Measurements from ENCODE around the gene ASAP2. TPM values are rescaled to one million over a fixed set of nuclear protein-coding genes. Genes with fewer than 3 reads are reported as not detected.

ASAP2 gene
- polyA plus RNA-seq, 3 donors = 57.9 to 64.4 (median 63.7) TPM

DNA sequence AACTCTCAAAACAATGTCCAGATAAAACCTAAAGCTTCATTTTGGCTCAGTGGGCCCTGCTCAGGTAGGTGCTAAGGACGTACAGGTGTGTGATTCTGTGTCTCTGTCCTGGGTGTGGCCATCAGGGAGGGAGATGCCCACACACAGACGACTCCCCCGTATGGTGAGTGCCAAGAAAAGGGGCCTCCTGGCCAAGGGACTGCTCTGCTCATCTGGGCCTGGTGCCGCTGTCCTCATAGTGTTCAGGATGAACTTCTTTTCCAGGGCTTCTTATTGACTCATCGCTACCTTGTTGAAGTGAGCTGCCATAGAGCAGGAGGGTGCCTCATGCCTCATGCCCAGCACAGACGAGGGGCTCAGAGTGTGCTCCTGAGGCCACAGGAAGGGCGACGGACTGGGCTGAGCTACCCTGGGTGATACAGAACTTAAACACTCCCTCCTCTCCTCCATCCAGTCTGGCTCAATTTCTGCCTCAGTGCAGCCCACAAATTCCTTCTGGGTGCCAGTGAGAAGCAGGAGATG is 158.9 kb downstream of the ASAP2 start:
- DNase-seq (ENCODE audit: low read depth in 3 of 3, low spot score in 2 of 3) = no peak

DNA sequence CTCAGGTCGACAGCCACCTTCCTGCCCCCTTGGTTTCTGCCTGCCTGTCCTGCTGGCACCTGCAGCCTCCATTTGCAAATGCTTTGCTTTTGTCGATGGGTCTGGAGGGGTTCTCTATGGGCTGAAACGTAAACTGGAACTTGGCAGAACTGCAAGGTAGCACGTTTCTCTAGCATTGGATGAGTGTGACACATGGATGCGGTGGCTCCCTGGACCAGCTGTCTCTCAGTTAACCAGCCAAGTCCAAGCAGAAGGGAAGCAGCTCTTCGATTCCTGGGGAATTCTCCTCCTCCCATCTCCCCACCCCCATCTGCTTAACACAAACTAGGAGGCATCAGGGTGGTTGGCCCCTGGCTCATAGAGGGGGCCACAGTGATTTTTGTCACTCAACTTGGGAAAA is 159.4 kb downstream of the ASAP2 start:
- no peak for DNase-seq (ENCODE audit: low read depth in 3 of 3, low spot score in 2 of 3)

DNA sequence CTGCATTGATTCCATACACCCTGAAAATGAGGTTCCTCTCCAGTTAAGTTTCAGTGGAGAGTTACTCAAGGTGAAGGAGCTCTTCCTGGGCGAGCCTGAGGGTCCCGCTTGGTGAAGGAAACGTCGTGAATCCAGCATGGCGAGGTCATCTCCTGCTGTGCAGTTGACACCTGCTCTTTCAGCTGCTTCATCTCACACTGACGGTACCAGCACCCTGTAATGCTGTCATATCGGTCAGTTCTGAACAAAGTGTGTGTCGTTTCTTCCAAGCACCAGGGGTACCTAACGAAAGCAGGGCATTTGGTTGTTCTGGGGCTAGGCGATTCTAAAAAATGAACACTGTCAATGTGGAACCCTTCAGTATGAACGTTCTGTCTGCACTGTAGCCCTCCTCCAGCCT is 164.1 kb downstream of the ASAP2 start:
- no peak for DNase-seq (ENCODE audit: low read depth in 3 of 3, low spot score in 2 of 3)

DNA sequence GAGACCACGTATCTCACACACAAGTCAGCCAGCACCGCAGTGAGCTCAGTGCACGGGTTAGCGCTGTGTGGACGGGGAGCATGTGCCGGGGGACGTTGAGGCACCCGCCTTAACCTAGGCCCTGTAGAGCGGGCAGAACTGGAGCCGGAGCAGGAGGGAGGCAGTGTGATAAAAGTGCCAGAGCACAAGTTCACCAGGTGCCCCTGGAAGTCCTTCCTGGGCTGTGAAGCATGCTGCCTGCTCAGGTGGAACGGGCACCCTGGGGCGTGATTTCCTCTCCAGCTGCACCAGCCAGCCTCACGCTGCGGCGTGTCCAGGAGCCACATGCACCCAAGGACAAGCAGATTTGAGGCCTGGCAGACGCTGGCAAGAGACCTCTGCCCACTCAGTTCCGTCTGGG is 166.4 kb downstream of the ASAP2 start:
- DNase-seq (ENCODE audit: low read depth in 3 of 3, low spot score in 2 of 3) = no peak

DNA sequence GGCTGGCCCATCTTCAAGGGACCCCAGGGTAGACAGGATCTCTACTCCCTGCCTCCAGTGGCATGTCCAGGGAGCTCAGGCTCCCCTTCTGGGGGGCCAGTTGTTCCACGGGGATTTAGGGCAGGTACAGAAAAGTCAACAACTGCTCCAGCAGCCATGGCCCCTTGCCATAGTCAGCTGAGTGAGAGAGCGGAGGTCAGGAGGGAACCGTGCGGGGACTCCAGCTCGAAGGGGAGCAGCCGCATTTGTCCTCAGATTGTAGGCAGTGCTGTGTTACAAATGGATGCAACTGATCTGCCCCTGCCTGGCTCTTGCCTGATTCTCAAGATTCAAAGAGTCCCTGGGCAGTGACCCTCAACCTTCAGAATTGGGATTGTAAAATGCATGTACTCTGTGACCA is 166.9 kb downstream of the ASAP2 start:
- no peak for DNase-seq (ENCODE audit: low read depth in 3 of 3, low spot score in 2 of 3)

DNA sequence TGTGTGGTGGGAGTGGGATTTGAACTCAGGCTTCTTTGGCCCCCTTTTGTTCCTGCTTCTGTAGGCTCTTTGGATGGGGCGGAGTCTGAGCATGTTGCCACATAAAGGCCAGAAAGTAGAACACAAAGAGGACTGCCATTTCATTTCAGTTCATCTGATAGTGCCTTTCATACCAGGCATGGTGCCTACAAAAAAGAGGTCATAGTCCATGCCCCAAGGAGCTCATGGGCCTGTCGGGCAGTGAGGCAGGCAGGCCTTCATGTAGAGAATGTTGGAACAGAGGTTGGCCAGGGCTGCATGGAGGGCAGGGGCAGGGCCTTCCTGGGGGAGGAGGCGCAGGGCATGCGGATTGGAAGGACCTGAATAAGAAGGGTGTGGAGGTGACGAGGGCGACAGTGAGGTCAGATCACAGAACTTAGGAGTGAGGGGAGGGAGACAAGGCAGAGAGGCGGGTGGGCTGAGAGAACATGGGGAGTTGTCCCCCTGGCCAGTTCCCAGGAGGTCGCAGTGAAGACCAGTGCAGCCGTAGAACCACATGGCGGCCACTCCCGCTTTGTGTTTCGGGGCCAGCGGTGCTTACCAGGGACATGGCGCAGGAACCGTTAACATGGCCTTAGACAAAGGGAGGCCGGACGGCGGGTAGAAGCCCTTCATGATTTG is 167.6 kb downstream of the ASAP2 start:
- DNase-seq (ENCODE audit: low read depth in 3 of 3, low spot score in 2 of 3) = no peak

DNA sequence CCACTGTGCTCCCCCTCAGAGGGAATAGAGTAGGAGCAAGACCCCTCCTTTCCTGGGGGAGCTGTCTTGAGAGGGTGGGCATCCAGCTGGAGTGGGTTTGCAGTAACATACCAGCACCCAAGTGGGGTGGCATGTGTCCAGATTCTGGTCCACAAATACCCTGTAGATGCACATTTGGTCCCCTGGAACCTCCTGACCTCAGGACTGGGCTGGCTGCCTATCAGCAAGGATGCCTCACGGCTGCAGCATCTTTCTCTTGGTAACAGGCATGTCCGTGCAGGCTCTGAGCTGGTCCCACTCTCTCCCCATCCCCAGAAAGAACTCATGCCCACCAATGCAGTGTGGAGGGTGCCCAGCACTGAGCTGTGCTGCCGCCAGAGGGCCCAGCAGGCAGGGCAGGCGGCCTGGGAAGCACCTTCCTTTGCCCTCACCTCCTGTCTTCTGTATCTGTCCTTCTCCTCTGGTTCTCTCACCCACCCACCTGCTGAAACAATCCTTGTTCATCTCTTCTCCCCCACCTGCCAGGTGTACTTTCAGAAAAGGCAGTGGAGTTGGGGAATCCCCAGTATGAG is 169.3 kb downstream of the ASAP2 start:
- no peak for DNase-seq (ENCODE audit: low read depth in 3 of 3, low spot score in 2 of 3)

DNA sequence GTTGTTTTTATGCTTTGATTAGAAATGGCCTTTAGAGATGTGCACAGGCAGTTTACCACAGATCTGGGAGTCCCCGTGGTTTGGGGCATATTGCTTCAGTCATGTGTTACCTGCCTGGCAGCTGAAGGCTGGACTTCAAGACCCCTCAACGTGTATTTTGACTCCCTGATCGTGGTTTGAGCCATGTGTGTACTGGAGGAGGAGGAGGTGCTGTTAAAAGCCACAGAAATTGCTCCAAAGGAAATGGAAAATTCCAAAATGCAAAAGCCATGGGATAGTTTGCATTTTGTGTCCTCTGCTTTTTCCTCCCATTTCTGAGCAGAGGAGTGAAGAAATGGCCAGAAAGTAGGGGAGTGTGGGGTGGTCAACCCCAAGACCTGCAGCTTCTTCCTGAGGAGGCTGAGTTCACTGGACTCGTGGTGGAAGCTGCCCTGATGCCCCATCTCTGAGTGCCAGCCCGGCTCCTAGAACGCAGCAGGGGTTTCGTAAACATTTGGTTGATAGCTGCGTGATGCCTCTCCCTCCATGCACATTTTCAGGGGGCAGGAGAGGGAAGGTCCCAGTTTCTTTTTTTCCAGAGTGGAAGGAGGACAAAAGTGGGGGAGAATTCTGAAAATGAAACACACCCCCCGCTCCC is 171.0 kb downstream of the ASAP2 start:
- no peak for DNase-seq (ENCODE audit: low read depth in 3 of 3, low spot score in 2 of 3)

DNA sequence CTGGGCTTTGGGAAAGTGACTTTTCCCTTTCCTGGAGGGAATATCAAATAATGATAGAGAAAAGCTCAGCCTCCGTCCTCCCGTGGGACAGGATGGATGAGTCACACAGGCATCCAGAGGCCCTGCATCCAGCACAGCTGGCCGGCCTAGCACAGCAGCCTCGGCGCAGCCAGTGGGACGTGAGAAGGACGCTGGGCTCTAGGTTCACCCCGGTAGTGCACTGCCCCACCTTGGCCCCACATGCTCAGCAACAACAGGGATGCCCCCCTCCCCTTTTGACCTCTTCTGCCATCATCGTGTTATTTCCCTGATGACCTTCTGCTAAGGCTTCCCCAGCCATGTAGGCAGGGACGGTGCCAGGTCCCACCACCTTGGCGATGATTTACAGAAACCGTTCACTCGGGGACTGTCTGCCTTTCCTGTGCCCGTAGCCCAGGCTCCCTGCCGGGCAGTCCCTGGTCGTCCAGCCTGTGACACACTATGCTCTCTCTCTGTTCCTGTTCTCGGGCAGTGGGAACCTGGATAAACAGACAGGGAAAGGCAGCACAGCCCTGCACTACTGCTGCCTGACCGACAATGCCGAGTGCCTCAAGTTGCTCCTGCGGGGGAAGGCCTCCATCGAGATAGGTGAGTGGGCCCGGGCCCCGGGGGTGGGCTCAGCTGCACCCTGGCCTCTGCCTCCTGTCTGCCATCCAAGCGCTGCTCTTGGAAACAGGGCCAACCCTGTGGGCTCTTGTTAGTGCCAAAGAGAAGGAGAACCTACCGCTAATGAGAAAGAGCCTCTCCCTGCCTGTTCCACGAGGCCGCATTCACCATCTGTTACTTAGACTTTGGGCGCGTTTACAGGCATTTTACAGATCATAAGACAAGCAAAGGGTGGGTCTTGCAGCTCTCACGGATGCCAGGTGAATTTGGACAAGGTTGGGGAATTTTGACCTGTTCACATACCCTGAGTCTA is 172.1 kb downstream of the ASAP2 start:
- DNase-seq (ENCODE audit: low read depth in 3 of 3, low spot score in 2 of 3) = no peak

DNA sequence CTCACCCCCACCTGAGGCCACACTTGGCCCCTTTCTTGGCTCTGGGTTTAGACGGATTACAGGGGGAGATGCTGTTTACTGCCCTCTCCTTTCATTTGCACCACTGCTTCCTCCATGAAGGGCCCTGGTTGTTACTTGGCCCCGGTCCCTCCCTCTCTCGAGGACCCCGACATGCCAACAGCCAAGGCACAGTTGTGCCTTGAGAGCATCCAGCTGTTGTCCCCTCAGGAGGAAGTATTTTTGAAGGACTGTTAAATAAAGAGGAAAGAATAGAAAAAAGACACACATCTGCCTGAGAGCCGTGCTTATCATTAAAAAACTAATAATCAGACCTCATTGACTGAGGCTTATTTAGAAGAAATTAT is 172.8 kb downstream of the ASAP2 start:
- DNase-seq (ENCODE audit: low read depth in 3 of 3, low spot score in 2 of 3) = no peak

DNA sequence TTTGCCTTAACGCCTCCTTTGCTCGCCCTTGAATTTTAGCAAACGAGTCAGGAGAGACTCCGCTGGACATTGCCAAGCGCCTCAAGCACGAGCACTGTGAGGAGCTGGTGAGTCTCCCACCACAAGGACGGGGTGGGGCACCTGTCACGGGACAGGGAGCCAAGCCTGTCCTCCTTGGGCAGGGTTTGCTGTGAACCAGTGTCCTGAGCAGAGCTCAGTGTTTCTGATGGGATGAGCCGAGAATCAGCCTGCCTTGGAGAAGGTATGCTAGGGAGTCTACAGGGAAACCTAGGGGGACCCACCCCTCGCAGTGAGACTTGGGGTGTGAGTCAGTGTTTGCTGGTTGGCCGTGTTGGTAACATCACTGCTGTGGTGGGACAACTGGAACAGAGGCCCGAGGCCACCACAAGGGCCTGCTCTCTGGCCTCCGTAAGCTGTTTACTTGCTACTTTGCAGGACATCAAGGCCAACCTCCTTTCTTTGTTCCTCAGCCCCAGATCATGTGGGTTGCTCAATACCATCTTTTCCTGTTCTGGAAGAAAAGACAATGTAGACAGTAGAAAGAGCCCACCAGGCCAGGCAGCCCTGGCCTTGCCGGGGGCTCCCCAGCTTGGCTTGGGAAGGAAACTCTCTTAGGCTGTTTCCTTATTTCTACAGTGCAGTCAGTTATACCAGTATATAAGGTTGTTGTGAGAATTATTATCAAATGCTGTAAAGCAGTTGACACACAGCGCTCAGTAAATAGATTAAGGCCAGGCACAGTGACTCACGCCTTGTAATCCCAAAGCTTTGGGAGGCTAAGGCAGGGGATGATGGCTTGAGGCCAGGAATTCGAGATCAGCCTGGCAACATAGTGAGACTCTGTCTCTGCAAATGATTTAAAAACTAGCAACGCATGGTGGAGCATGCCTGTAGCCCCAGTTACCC is 174.4 kb downstream of the ASAP2 start:
- DNase-seq (ENCODE audit: low read depth in 3 of 3, low spot score in 2 of 3) = no peak

DNA sequence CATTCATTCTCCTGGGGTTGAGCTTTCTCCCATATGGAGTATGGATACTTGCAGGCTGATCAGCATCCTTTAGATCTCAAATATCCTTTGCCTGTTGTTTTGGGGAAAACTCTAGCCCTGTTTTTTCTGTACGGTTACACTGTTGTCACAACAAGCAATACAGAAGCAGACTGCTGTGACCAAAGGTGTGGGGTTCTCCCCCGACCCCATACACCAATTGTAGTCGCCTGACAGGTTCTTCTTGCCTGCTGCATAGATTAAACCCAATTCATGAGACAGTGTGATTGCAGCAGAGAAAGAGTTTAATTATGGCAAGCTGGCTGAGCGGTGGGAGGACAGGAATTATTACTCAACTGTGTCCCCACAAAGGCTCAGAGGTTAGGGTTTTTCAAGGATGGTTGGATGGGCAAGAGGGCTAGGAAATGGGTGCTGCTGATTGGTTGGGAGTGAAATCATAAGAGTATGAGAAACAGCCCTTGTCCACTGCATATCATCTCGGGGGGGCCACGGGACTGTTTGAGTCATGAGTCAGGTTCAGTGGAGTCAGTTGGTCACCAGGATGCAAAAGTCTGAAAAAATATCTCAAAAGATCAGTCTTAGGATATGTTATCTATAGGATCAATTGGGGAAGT is 176.1 kb downstream of the ASAP2 start:
- no peak for DNase-seq (ENCODE audit: low read depth in 3 of 3, low spot score in 2 of 3)

DNA sequence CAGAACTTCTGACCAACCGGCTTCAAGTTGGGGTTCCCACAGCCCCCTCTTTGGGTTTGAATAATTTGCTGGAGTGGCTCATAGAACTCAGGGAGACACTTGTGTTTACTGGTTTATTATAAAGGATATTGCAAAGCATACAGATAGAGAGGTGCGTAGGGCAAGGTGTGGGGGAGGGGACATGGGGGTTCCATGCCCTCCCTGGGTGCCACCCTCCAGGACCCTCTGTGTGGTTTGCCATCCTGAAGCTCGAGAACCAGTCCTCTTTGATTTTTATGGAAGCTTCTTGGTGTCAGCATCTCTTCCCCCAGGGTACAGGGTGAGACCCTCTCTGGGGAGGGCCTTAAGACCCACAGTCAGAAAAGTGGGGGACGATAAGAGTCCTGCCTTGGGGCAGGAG is 177.9 kb downstream of the ASAP2 start:
- no peak for DNase-seq (ENCODE audit: low read depth in 3 of 3, low spot score in 2 of 3)

DNA sequence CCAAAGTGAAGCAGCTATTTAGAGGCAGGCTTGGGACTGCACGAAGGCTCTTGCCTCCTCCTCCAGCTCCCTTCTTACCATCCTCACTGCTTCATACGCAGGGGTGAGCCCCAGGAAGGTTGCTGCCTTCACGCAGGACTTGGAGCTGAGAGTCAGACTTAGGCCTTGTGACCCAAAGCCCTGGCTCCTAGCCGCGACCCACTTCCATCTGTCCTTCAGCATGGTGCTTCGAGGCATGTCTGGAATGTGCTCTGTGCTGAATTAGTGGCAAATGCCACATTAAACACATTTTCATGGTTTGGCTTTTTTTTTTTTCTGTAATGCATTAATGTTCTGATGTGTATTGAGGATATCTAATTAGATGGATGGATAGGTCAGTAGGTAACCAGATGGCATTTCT is 179.2 kb downstream of the ASAP2 start:
- no peak for DNase-seq (ENCODE audit: low read depth in 3 of 3, low spot score in 2 of 3)

DNA sequence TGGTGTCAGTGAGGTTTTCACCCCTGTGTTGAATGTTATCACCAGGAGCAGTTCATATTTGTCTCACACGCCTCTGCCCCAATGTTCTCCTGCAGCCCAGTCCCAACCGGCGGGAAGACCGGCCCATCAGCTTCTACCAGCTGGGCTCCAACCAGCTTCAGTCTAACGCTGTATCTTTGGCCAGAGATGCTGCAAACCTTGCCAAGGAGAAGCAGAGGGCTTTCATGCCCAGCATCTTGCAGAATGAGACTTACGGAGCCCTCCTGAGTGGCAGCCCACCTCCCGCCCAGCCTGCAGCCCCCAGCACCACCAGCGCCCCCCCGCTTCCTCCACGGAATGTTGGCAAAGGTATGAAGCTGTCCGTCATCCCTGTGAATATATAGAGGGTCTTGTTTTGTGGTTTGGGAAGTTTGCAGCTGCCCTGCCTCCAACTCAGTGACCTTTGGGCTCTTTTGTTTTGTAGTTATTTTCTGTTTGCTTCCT is 181.6 kb downstream of the ASAP2 start:
- no peak for DNase-seq (ENCODE audit: low read depth in 3 of 3, low spot score in 2 of 3)

DNA sequence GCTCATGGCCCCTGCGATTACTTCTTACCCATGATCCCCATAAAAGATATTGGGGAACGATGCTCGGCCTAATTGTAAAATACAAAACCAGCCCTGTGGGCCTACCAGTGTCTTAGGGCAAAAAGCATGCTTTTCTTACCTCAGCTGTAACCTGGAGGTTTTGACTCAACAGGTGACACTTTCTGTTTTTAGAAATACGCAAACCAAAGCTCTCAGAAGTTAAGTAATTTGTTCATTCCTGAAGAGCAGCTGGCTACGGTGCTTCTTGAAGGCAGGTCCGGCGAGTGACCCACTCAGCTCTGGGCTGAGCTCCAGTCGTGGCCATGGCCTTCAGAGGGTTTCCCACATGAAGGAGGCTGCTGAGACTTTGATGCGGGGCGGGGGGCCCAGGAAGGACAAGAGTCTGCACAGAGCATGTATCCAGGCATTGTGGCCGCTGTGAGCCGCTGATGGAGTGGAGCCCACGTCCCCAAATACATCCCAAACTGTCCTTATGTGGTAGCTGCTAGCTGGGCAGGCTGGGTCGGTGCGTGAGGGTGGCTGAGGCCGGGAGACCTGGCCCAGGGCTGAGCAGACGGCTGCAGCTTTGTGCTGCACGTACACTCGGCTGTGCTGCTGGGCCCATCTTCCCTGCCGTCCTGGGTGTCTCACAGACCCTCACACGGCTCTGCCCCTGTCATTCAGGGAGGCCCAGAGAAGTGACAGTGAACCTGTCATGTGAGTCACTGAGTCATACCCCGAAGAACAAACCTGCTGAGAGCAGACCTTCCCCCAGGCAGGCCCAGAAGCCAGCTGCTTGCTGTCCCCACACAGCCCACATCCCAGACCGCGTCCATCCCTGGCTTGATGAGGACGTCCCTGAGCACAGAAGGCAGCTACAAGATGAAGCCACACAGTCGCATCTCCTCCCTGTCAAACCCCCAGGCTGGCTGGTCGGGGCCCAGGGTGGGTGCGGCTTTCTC is 182.6 kb downstream of the ASAP2 start:
- DNase-seq (ENCODE audit: low read depth in 3 of 3, low spot score in 2 of 3) = no peak

DNA sequence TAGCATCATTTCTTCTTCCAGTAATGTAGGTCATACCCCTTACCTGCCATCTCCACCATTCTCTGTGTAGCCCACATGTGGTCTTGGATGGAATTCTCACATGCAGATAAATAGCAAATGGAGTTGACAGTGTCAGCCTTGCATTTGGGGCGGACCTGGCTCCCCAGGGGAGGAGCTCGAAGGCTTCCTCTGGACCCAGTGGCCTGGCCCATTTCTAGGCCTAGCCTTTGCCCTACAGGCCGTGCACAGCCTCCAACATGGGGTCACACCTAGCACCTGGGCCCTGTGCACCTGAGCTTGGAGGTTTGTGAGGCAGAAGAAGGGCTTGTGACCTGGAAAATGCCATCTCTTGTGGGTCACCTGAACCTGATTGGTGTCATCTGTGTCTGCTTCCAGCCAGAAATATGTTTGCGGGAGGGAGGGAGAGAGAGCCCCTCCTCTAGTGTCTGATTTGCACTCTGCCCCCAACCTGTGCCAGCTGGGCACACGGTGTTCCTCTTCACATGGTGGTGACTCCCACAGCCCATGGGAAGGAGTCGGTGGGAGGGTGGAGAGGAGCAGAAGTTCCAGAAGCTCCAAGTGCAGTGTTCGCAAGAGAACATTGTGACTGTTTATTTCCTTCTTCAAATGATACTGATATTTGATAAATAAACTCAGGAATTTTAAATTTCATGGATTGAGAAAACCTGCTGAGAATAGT is 183.7 kb downstream of the ASAP2 start:
- DNase-seq (ENCODE audit: low read depth in 3 of 3, low spot score in 2 of 3) = no peak

DNA sequence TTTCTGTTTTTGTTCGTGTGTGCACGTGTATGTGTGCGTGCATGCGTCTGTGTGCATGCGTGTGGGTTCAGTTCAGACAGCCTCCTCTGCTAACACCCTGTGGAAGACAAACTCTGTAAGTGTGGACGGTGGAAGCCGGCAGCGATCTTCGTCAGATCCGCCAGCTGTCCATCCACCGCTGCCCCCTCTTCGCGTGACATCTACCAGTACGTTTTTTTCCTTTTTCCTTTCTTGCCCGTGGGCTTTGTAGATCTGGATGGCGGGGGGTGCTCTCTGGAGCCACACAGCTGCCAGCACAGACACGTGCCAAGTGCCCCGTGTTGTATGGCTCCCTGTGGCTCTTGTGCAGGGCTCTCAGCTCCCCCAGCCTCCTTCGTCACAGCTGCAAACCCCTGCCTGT is 184.4 kb downstream of the ASAP2 start:
- no peak for DNase-seq (ENCODE audit: low read depth in 3 of 3, low spot score in 2 of 3)
